T-helper 2 cell treated with Interferon-gamma antibody and Interleukin-4, amounts not matched to agents 100 ng/mL and 5 ng/mL, for 36 hours (primary cell): ENCODE results near the gene MSI2. TPM values are rescaled to one million over a fixed set of nuclear protein-coding genes. Genes with fewer than 3 reads are reported as not detected.
"Not testable (repeated sequence)": the region's sequence is repeated elsewhere in the genome, so short reads cannot be mapped to it uniquely, and the experiment has no call there.

Source experiments
- intact Hi-C: fragments of 100-400 bp; cut with micrococcal nuclease; formaldehyde crosslinking; loops from one replicate; pipeline ENCODE4 v1.15.1; 2023
- total RNA-seq: library from RNA; stranded (reverse); gene quantifications from 2 replicates; pipeline ENCODE4 v1.2.3, GENCODE V29; 2022

Gene MSI2
- total RNA-seq, 1 donor from 2014 or later, result 140 TPM

- intact Hi-C loops, result loop anchor here (2.0 to 10.0 kb wide), 2 partner anchors 67 to 161 kb away; no protein-coding TSS in a partner anchor
These were observed 349.4 kb downstream of the MSI2 start for GRCh38 chr17:57605675-57606105.

- intact Hi-C loops, result loop anchor here (10.0 kb wide), 1 partner anchor 161 kb away; no protein-coding TSS in a partner anchor
These were observed 350.0 kb downstream of the MSI2 start for GRCh38 chr17:57606111-57606875.

GRCh38 chr17:57607553-57608120 lies 351.3 kb downstream of the MSI2 start:
- intact Hi-C loops, result loop anchor here (10.0 kb wide), 1 partner anchor 163 kb away; no protein-coding TSS in a partner anchor

GRCh38 chr17:57608369-57609124 lies 352.2 kb downstream of the MSI2 start:
- intact Hi-C loops, result loop anchor here (10.0 kb wide), 1 partner anchor 164 kb away; no protein-coding TSS in a partner anchor

GRCh38 chr17:57609125-57609877 lies 353.0 kb downstream of the MSI2 start:
- intact Hi-C loops, result loop anchor here (10.0 kb wide), 1 partner anchor 164 kb away; no protein-coding TSS in a partner anchor

- intact Hi-C loops, result loop anchor here (10.0 kb wide), 1 partner anchor 165 kb away; no protein-coding TSS in a partner anchor
These were observed 353.6 kb downstream of the MSI2 start for GRCh38 chr17:57609878-57610270.

GRCh38 chr17:57612202-57613071 lies 356.1 kb downstream of the MSI2 start:
- intact Hi-C loops, result no loop called here

GRCh38 chr17:57614742-57615141 lies 358.4 kb downstream of the MSI2 start:
- intact Hi-C loops, result no loop called here

GRCh38 chr17:57615836-57616757 lies 359.8 kb downstream of the MSI2 start:
- intact Hi-C loops, result no loop called here

GRCh38 chr17:57617218-57617617 lies 360.9 kb downstream of the MSI2 start:
- intact Hi-C loops, result no loop called here

- intact Hi-C loops, result no loop called here
These were observed 363.0 kb downstream of the MSI2 start for GRCh38 chr17:57619061-57619937.

- intact Hi-C loops, result no loop called here
These were observed 364.3 kb downstream of the MSI2 start for GRCh38 chr17:57620576-57620975.

GRCh38 chr17:57621791-57622190 lies 365.5 kb downstream of the MSI2 start:
- intact Hi-C loops, result not testable (repeated sequence)

- intact Hi-C loops, result no loop called here
These were observed 366.0 kb downstream of the MSI2 start for GRCh38 chr17:57622306-57622682.

GRCh38 chr17:57622683-57623433 lies 366.5 kb downstream of the MSI2 start:
- intact Hi-C loops, result no loop called here

- intact Hi-C loops, result no loop called here
These were observed 367.3 kb downstream of the MSI2 start for GRCh38 chr17:57623620-57624019.

- intact Hi-C loops, result no loop called here
These were observed 368.1 kb downstream of the MSI2 start for GRCh38 chr17:57624386-57624785.
